ENCODE data around the gene TM4SF1.

DNA sequence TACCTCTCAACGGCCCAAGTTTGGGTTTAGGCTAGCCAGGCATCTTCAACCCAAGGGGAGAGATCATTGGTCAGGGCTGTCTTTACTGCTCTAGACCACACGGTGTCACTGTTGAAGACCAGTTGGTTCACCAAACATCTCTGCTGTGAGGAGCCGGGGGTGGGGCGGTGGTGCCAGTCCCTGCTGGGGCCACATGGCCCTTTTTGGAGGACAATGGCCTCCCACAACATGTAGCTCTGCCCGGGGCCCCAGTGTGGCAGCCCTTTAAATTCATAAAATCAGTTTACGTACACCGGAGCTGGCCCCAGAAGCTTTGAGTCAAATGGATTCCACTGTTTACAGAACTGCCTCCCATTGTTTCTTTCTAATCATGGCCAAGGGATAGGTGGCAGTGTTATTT is 24.9 kb downstream of the TM4SF1 start:
- TF ChIP-seq POLR2A (IDR thresholded peaks at IDR 0.05; ENCODE audit: low read length), result no peak
- no peak for TF ChIP-seq GATA1 (IDR thresholded peaks at IDR 0.05; ENCODE audit: low read depth, low read length)

All from erythroblast (primary cell).